ENCODE measurements around the gene SPO11.
"Not testable (repeated sequence)": the region's sequence is repeated elsewhere in the genome, so short reads cannot be mapped to it uniquely, and the experiment has no call there.

DNA sequence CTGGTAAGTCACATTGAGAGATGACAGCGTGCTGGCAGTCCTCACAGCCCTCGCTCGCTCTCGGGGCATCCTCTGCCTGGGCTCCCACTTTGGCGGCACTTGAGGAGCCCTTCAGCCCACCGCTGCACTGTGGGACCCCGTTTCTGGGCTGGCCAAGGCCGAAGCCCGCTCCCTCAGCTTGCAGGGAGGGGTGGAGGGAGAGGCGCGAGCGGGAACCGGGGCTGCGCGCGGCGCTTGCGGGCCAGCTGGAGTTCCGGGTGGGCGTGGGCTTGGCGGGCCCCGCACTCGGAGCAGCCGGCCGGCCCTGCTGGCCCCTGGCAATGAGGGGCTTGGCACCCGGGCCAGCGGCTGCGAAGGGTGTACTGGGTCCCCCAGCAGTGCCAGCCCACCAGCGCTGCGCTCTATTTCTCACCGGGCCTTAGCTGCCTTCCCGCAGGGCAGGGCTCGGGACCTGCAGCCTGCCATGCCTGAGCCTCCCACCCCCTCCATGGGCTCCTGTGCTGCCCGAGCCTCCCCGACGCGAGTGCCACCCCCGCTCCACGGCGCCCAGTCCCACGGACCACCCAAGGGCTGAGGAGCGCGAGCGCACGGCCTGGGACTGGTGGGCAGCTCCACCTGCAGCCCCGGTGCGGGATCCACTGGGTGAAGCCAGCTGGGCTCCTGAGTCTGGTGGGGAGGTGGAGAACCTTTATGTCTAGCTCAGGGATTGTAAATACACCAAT, 18.8 kb downstream of the SPO11 start:
- not testable (repeated sequence) for TF ChIP-seq CTCF (conservative IDR thresholded peaks at IDR 0.05; ENCODE audit: low read length); EZH2phosphoT487 (IDR thresholded peaks at IDR 0.05; ENCODE audit: borderline replicate concordance)

All from Loucy (cell line).